HepG2 (cell line): ENCODE data around the gene KLHL7. TPM values are rescaled to one million over a fixed set of nuclear protein-coding genes. Genes with fewer than 3 reads are reported as not detected.

Source experiments
- ATAC-seq: fragments of 200-7000 bp; cut with Tn5 transposase; 3 replicates; pipeline ENCODE4 v1.9.1; 2020; ENCODE audit warnings: mild to moderate bottlenecking, moderate library complexity
- BruUV-seq: library from RNA; stranded (reverse); fragments of 400-500 nt; replicated peaks from 2 replicates; lab custom pipeline; 2021; lab: Mats Ljungman, UMichigan
- CTCF ChIA-PET: fragments of 300-600 bp; formaldehyde crosslinking; extraction: SDS; loops from one replicate; lab custom pipeline; 2021; ENCODE audit warnings: low total read pairs, inconsistent platforms, low intra/inter-chr PET ratio; lab: Yijun Ruan, JAX
- POLR2A ChIA-PET: fragments of 350-600 bp; sonication (Branson Sonifier 250); formaldehyde crosslinking; loops from one replicate; lab custom pipeline; 2020; ENCODE audit warnings: antibody characterized with exemption, inconsistent platforms; lab: Yijun Ruan, JAX
- DNase-seq: peaks from one replicate; pipeline ENCODE4 v3.0.0-alpha.2; 2015; ENCODE audit warnings: low spot score
- FAIRE-seq: peaks from 3 replicates; lab custom pipeline; 2011; peaks lifted over from hg19 to GRCh38; lab: Jason Lieb, UNC
- H2AFZ ChIP-seq: one replicate; pipeline ENCODE4 v1.6.1; 2011; ENCODE audit warnings: low read length, inconsistent platforms
- H3K27ac ChIP-seq: fragments of 300-600 bp; 3 replicates; pipeline ENCODE4 v1.8.0; 2011; ENCODE audit warnings: mixed run types, mild to moderate bottlenecking, mixed read lengths, low read length, inconsistent platforms; ENCODE audit not compliant: insufficient read depth; ENCODE audit errors: extremely low read length
- H3K27me3 ChIP-seq, 2 experiments: fragments of 200-600 bp in 1 of 2; 2 replicates in 1 of 2; 3 replicates in 1 of 2; pipeline versions ENCODE4 v1.6.0 to v1.8.0; 2011; ENCODE audit warnings: low read length in 2 of 2, mild to moderate bottlenecking in 2 of 2, moderate library complexity in 2 of 2, inconsistent platforms in 1 of 2; ENCODE audit not compliant: insufficient read depth in 2 of 2, control insufficient read depth in 1 of 2
- H3K36me3 ChIP-seq, 2 experiments: fragments of 200-600 bp in 1 of 2; replicated peaks in 1 of 2; 2 replicates in 1 of 2; 3 replicates in 1 of 2; pipeline versions ENCODE4 v1.5.1 to v1.8.0; 2011; ENCODE audit warnings: low read length in 2 of 2, inconsistent platforms in 1 of 2; ENCODE audit not compliant: insufficient read depth in 2 of 2, control insufficient read depth in 1 of 2
- H3K4me1 ChIP-seq: 2 replicates; pipeline ENCODE4 v1.5.1; 2012; ENCODE audit warnings: low read length, inconsistent platforms; ENCODE audit not compliant: insufficient read depth
- H3K4me2 ChIP-seq: 2 replicates; pipeline ENCODE4 v1.6.0; 2011; ENCODE audit warnings: low read depth, low read length, inconsistent platforms
- H3K4me3 ChIP-seq, 3 experiments: fragments of 200-600 bp in 1 of 3; sonication (generic), shearing (Covaris generic) in 1 of 3; replicated peaks in 1 of 3; 2 replicates each; pipeline ENCODE4 v1.5.1; 2011 to 2016; ENCODE audit warnings: low read length in 3 of 3, inconsistent platforms in 2 of 3, low read depth in 2 of 3, mild to moderate bottlenecking in 2 of 3, control low read depth in 1 of 3, mixed read lengths in 1 of 3; ENCODE audit not compliant: insufficient read depth in 1 of 3
- H3K79me2 ChIP-seq: one replicate; pipeline ENCODE4 v1.6.1; 2011; ENCODE audit warnings: low read length, inconsistent platforms; ENCODE audit not compliant: insufficient read depth
- H3K9ac ChIP-seq: 2 replicates; pipeline ENCODE4 v1.6.0; 2011; ENCODE audit warnings: mild to moderate bottlenecking, low read depth, low read length, inconsistent platforms; ENCODE audit not compliant: insufficient read depth
- H3K9me3 ChIP-seq: 2 replicates; pipeline ENCODE4 v1.5.1; 2012; ENCODE audit warnings: mild to moderate bottlenecking, low read length
- H4K20me1 ChIP-seq: 2 replicates; pipeline ENCODE4 v1.6.0; 2011; ENCODE audit warnings: inconsistent platforms, mild to moderate bottlenecking, low read length, moderate library complexity; ENCODE audit not compliant: insufficient read depth
- ASH2L ChIP-seq: fragments of 300-600, 200-600 bp; sonication (generic); IDR thresholded peaks from 2 replicates; pipeline ENCODE4 v1.7.0; 2017; ENCODE audit warnings: low read depth, mild to moderate bottlenecking, moderate library complexity, mixed read lengths, low read length; ENCODE audit not compliant: insufficient read length
- MTA3 ChIP-seq: sonication (generic); formaldehyde crosslinking; IDR thresholded peaks from 2 replicates; pipeline ENCODE4 v1.4.0; 2020; ENCODE audit warnings: missing genetic modification reagents
- NFE2L1 ChIP-seq: sonication (generic); formaldehyde crosslinking; IDR thresholded peaks from 2 replicates; pipeline ENCODE4 v1.4.0; 2020; ENCODE audit warnings: missing genetic modification reagents, mild to moderate bottlenecking, borderline replicate concordance
- PLRG1 ChIP-seq: fragments of 450-650 bp; conservative IDR thresholded peaks from 2 replicates; pipeline ENCODE4 v1.6.1; 2016
- SP5 ChIP-seq: IDR thresholded peaks from 2 replicates; pipeline ENCODE4 v1.6.1; 2016; ENCODE audit warnings: low read depth, borderline replicate concordance
- ZNF670 ChIP-seq: sonication (generic); formaldehyde crosslinking; IDR thresholded peaks from 2 replicates; pipeline ENCODE4 v1.8.0; 2022; ENCODE audit warnings: mild to moderate bottlenecking, missing genetic modification reagents, borderline replicate concordance
- WGBS: methylation state at CpG from one replicate; pipeline ENCODE4 v1.1.6; 2017; ENCODE audit warnings: low lambda C conversion rate; 5-methylcytosine and 5-hydroxymethylcytosine counted together
- in situ Hi-C: cut with HindIII; loops from 2 replicates; pipeline ENCODE4 v1.10.0; 2017; ENCODE audit warnings: low pct_unique_long_range_greater_than_20kb; ENCODE audit not compliant: extremely low pct_ligation_motif_present
- intact Hi-C: fragments of 100-400 bp; cut with micrococcal nuclease; formaldehyde crosslinking; loops from one replicate; pipeline ENCODE4 v1.10.0; 2022; ENCODE audit not compliant: unreplicated experiment
- polyA plus RNA-seq, 8 experiments: library from polyadenylated mRNA; depleted of rRNA in 3 of 8; stranded (reverse) in 7 of 8; unstranded in 1 of 8; fragments of >200 nt; fragmentation: Illumina TruSeq in 4 of 8; extraction: Trizol in 4 of 8; gene quantifications; 2 replicates each; pipeline versions ENCODE4 v1.2.1 to v1.2.3, GENCODE V29; 2011 to 2016; ENCODE audit warnings: low read depth in 4 of 8, missing spikeins in 1 of 8, mixed read lengths in 1 of 8; ENCODE audit not compliant: insufficient read depth in 1 of 8
- total RNA-seq, 5 experiments: library from RNA; depleted of rRNA; stranded (reverse); fragments of >200 nt; fragmentation: Illumina TruSeq; extraction: Trizol; gene quantifications; 2 replicates each; pipeline ENCODE4 v1.2.3, GENCODE V29; 2016; ENCODE audit warnings: low read depth in 1 of 5
- TF ChIP-seq, protein P1 (sequence below): IDR thresholded peaks from 2 replicates; pipeline ENCODE4 v1.6.1; 2018; ENCODE audit warnings: missing genetic modification reagents, mild to moderate bottlenecking, missing compliant biosample characterization

Gene KLHL7
- total and polyA plus RNA-seq, 2 of the 13 experiments (the other 11 are each of a cell fraction or from before 2014, with no cell fraction given) = 16.2 to 34.4 TPM

DNA sequence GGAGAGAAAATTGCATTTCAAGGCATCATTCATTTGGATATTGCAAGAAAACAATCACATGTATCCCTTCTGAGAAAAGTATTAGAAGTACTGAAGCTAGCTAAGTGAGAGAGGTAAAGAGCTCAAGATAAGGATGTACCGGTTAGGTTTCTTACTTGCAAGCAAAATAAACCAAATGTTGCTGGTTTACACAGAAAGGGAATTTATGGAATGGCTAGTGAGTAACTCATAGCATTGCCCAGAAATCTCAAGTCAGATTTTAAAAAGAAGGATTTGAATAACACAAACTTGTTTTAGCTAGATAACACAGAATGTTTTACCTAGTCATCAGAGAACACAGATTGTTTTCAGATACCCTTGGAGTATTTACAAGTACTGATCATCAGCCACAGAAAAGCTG lies 30.6 kb downstream of the KLHL7 start:
- no TSS peak for BruUV-seq
- H3K27me3 ChIP-seq = no peaks in the 10 kb centered on the region
- H3K4me2 ChIP-seq = no peak overlapping the region
- intact Hi-C loops (no loop called here), in situ Hi-C loops (no loop called here)
- no peaks in the 10 kb centered on the region; a peak in 1 of 5 replicates for H3K36me3 ChIP-seq
- H3K79me2 ChIP-seq = no peaks in the 10 kb centered on the region
- ATAC-seq = no peak
- no peaks in the 10 kb centered on the region for H4K20me1 ChIP-seq
- DNase-seq = no peak
- TF ChIP-seq PLRG1 = no peak
- no peak for TF ChIP-seq NFE2L1 (CRISPR knock-in tag)
- no peak for TF ChIP-seq ZNF670 (CRISPR knock-in tag)
- no peak overlapping the region for H3K9ac ChIP-seq
- no peak overlapping the region for H3K27ac ChIP-seq
- no peak for FAIRE-seq
- no peak overlapping the region for H3K4me3 ChIP-seq
- POLR2A ChIA-PET = no interaction called here
- H3K9me3 ChIP-seq = no peaks in the 10 kb centered on the region
- no peaks in the 10 kb centered on the region for H3K4me1 ChIP-seq
- 72% methylated on average over 1 of the region's 1 CpG for WGBS
- CTCF ChIA-PET = no interaction called here
- H2AFZ ChIP-seq = no peak overlapping the region

DNA sequence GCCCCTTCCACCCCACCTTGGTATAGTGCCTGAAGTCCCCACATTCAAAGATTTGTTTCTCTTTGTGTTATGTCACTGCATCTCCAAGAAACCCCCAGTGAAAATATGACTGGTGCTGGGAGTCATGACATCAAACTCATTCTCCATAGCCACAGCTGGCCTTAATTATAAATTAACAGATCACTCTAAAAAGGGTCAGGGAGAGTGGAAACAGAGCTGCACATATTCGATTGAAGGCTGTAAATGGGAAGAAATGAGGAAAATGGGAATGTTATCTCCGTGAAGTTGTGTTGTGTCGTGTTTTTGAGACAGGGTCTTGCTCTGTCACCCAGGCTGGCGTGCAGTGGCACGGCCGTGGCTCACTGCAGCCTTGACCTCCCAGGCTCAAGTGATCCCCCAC lies 52.1 kb downstream of the KLHL7 start:
- WGBS = 95% methylated on average over 5 of the region's 6 CpGs
- TF ChIP-seq SP5 (CRISPR knock-in tag) (no peak), ASH2L (no peak), MTA3 (CRISPR knock-in tag) (no peak)
- TF ChIP-seq, protein P1, sequence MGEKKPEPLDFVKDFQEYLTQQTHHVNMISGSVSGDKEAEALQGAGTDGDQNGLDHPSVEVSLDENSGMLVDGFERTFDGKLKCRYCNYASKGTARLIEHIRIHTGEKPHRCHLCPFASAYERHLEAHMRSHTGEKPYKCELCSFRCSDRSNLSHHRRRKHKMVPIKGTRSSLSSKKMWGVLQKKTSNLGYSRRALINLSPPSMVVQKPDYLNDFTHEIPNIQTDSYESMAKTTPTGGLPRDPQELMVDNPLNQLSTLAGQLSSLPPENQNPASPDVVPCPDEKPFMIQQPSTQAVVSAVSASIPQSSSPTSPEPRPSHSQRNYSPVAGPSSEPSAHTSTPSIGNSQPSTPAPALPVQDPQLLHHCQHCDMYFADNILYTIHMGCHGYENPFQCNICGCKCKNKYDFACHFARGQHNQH (CRISPR knock-in tag) = no peak
- intact Hi-C loops = no loop called here
- Histone ChIP-seq H4K20me1 (no peaks in the 10 kb centered on the region), H3K27me3 (no peaks in the 10 kb centered on the region), H3K4me3 (no peak overlapping the region), H3K9me3 (no peaks in the 10 kb centered on the region), H3K4me1 (no peaks in the 10 kb centered on the region), H3K27ac (no peak overlapping the region), H3K36me3 (0 out of 5 replicates have a peak, but pooled peaks cover 0 to 1% of the 10 kb centered on the region in 2 experiments), H3K9ac (no peak overlapping the region), H2AFZ (no peak overlapping the region), H3K79me2 (no peaks in the 10 kb centered on the region), H3K4me2 (no peak overlapping the region)
- ATAC-seq (no peak), DNase-seq (no peak), FAIRE-seq (no peak)
- ChIA-PET POLR2A (no interaction called here), CTCF (no interaction called here)
- in situ Hi-C loops = no loop called here
- BruUV-seq = no TSS peak
